ENCODE results near the gene ZNHIT2.

Gene ZNHIT2

DNA sequence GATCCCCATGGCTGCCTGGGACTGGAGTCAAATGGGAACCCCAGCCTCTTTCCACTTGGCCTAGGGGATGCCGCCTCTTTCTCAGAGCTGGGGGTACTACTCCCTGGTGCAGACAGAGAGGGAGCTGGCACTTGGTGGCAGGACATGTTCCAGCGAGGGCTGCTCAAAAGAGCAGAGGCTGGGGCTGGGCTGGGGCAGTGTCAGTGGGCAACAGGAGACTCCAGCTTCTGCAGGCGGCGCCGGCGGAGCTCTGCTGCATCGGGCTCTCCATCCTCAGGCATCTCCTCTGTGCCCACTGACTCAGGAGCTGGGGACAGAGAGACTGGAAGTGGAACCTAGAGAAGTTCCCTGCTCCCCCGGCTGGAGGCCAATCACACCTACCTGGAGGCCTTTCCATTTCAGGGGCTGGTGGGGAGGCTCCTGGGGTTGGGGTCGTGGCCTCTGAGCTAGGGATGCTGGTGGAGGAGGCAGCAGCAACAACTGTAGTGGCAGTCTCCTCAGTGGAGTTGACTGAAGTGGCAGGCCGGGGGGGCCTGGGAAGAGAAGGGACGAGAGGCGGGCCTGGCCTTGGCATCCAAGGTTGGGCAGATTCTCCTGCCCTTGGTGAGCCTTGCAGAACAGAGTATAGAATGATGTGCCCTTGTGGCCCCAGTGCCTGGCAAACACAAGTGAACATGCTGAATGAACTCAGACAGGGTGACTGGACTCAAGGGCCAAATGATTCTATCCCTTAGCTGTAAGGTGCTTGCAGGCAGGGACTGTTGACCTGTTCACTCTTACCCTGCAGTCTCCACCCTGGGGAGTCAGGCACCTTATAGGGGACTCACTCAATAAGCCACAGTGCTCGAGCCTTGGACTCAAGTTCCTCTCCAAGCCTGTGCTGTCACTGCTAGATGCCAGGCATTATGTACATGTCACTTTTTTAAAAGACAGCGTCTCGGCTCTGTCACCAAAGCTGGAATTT, 11.0 kb upstream of the ZNHIT2 start:
- Histone ChIP-seq H3K4me3 (replicated peaks; ENCODE audit: low read depth, low read length) (no peak overlapping the region), H3K27me3 (replicated peaks; ENCODE audit: control insufficient read depth, insufficient read depth, low read length) (no peaks in the 10 kb centered on the region), H3K36me3 (ENCODE audit: control insufficient read depth, insufficient read depth, low read length) (peaks cover 67% of the 10 kb centered on the region)
- TF ChIP-seq, protein P1, sequence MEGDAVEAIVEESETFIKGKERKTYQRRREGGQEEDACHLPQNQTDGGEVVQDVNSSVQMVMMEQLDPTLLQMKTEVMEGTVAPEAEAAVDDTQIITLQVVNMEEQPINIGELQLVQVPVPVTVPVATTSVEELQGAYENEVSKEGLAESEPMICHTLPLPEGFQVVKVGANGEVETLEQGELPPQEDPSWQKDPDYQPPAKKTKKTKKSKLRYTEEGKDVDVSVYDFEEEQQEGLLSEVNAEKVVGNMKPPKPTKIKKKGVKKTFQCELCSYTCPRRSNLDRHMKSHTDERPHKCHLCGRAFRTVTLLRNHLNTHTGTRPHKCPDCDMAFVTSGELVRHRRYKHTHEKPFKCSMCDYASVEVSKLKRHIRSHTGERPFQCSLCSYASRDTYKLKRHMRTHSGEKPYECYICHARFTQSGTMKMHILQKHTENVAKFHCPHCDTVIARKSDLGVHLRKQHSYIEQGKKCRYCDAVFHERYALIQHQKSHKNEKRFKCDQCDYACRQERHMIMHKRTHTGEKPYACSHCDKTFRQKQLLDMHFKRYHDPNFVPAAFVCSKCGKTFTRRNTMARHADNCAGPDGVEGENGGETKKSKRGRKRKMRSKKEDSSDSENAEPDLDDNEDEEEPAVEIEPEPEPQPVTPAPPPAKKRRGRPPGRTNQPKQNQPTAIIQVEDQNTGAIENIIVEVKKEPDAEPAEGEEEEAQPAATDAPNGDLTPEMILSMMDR (IDR thresholded peaks at IDR 0.05; ENCODE audit: insufficient read depth, low read length, poor library complexity, severe bottlenecking) = no peak
- no peak for DNase-seq (ENCODE audit: extremely low read depth, insufficient read length)

DNA sequence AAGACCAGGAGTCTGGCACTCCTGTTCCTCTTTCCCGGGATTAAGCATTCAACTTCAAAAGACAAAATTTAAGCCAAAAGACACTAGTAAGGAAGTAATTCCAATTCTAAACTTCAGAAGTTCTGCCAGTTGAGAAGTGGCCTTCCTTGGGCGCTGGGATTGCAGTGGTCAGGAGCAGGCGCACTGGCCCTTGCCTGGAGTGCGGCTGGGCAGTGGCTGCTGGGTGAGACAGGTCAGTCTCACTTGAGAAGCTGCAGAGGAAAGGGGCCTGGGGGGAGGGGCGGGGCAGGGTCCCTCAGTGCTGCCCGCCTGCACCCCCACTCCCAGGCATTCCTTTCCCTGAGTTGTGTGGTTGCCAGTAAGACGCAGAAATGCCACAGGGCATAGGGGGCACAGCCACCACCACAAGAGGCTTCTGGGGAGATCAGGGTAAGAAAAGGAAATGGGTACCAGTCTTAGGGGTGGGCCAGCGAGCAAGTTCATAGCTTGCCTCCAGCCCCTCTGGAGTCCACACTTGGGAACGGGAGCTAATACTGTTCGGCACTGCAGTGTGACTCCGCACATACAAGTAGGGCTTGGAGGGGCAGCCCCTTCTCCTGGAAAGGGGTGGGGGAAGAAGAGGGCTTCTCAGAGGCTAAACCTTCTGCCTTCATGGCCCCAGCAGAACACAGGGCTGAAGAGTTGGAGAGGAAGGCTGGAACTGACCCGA, 10.1 kb upstream of the ZNHIT2 start:
- peaks cover 65% of the 10 kb centered on the region for H3K36me3 ChIP-seq (ENCODE audit: control insufficient read depth, insufficient read depth, low read length)
- DNase-seq (ENCODE audit: extremely low read depth, insufficient read length) = no peak
- H3K27me3 ChIP-seq (replicated peaks; ENCODE audit: control insufficient read depth, insufficient read depth, low read length) = no peaks in the 10 kb centered on the region
- TF ChIP-seq, protein P1 (IDR thresholded peaks at IDR 0.05; ENCODE audit: insufficient read depth, low read length, poor library complexity, severe bottlenecking) = no peak
- no peak overlapping the region for H3K4me3 ChIP-seq (replicated peaks; ENCODE audit: low read depth, low read length)

DNA sequence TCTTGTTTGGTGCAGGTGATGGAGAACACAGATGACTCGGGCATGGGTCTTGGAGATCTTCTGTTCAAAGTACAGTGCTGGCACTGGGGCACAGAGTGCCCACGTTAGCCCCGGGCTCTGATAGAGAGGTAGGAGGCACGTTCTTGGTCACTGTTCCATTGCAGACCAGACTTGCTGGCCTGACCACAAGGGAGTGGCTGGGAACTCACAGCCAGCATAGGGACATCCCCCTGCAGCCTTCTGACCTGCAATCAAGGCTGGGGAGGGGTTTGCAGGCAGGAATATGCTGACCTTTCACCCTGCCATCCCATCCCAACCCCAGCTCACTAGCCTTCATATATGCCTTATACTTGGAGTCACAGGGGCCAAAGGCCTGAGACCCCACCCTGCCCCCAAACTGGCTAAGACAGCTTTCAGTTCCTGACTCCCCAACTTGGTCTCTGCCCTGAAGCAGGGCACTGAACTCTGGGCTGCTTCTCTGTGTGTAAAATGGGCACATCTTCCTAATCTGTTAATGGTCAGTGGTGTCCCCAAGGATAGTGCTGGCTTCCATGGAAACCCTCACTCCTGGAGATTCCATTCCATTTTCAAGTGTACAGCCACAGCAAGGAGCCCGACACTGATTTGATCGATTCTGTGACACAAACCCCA, 9.2 kb upstream of the ZNHIT2 start:
- no peak overlapping the region for H3K4me3 ChIP-seq (replicated peaks; ENCODE audit: low read depth, low read length)
- TF ChIP-seq, protein P1 (IDR thresholded peaks at IDR 0.05; ENCODE audit: insufficient read depth, low read length, poor library complexity, severe bottlenecking) = no peak
- no peaks in the 10 kb centered on the region for H3K27me3 ChIP-seq (replicated peaks; ENCODE audit: control insufficient read depth, insufficient read depth, low read length)
- DNase-seq (ENCODE audit: extremely low read depth, insufficient read length) = no peak
- H3K36me3 ChIP-seq (ENCODE audit: control insufficient read depth, insufficient read depth, low read length) = peaks cover 60% of the 10 kb centered on the region

DNA sequence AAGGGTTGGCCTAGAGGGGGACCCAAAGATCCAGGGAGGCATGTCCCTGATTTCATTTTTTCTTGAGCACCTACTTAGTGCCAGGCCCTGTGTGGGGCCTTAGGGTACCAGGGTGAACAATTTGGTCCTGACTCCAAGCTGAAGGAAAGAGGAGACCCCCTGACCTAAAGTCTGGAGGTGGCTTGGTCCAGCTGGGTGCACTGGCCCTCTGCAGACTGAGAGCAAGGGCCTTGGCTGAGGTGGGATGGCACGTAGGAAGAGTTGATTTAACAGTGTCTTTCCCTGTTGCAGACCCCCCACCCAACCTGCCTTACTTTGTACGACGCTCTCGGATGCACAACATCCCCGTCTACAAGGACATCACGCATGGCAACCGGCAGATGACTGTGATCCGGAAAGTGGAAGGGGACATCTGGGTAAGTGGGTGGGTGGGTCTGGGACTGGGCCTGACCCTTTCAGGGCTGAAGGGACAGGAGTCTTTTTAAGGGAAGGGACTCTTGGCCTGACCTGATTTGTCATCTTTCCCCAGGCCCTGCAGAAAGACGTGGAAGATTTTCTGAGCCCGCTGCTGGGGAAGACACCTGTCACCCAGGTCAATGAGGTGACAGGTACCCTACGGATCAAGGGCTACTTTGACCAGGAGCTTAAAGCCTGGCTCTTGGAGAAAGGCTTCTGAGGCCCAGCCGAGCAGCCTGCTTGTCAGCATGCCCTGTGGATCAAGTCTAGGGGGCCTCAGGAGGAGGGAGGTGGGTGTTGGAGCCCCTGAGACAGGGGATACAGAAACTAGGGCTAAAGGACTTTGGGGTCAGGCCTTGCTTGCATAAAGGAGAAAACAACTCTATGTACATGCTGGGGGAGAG, 7.9 kb upstream of the ZNHIT2 start:
- no peaks in the 10 kb centered on the region for H3K27me3 ChIP-seq (replicated peaks; ENCODE audit: control insufficient read depth, insufficient read depth, low read length)
- no peak overlapping the region for H3K4me3 ChIP-seq (replicated peaks; ENCODE audit: low read depth, low read length)
- DNase-seq (ENCODE audit: extremely low read depth, insufficient read length) = no peak
- H3K36me3 ChIP-seq (ENCODE audit: control insufficient read depth, insufficient read depth, low read length) = peaks cover 50% of the 10 kb centered on the region
- TF ChIP-seq, protein P1 (IDR thresholded peaks at IDR 0.05; ENCODE audit: insufficient read depth, low read length, poor library complexity, severe bottlenecking) = no peak
